Stimulated activated CD8-positive, alpha-beta memory T cell treated with anti-CD3 and anti-CD28 coated beads, Interleukin-7, amount 100 ng/mL, for 48 hours (primary cell): ENCODE results near the gene EXOC6B.
"Not testable (repeated sequence)": the region's sequence is repeated elsewhere in the genome, so short reads cannot be mapped to it uniquely, and the experiment has no call there.

Source experiments
- DNase-seq, 2 donors: peaks; one replicate each; pipeline ENCODE4 v3.0.0-alpha.2; 2020; ENCODE audit warnings: low read depth in 1 of 2; ENCODE audit errors: extremely low read depth in 1 of 2

Gene EXOC6B

DNA sequence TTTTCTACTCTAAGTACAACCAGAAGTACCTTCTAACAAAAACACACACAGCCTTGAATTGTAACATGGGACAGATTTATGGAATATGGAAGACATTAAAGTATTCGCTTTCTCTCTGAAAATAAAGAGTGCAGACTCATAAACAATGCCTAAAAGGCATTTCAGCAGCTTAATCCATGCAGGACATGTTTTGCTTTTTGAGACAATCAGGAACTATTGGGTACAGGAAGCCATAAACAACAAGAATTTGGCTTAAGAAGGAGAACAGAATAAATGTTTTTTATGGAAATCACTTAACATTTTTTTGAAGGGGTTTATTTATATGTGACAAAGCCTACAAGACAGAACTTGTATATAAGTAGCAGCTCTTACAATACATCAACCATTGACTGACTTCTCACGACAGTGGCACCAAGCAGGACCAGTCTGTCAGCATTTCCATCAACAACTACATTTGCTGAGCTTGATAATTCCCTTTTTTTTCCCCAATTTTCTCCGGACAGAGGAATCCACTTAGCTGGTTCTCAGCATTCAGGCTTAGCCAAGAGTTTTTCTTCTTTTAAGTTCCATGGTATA, 140.1 kb downstream of the EXOC6B start:
- no peak for DNase-seq

DNA sequence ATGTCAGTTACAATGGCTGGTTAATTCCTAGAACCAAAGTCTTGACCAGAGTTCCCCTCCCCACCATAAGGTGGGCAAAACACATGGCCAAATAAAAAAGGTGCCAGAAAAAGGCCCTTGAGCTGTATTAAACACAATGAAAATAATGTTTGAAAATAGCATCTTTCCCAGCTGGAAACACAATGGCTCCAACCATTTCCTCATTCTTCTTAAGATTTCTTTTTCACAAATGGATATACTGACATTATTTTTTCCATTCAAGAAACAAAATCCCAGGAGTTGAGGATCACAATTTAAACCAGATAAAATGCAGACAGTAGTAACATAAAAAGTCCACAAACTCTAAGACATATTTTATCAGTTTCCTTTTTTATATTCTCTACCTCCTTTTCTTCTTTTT, 143.8 kb downstream of the EXOC6B start:
- no peak for DNase-seq

DNA sequence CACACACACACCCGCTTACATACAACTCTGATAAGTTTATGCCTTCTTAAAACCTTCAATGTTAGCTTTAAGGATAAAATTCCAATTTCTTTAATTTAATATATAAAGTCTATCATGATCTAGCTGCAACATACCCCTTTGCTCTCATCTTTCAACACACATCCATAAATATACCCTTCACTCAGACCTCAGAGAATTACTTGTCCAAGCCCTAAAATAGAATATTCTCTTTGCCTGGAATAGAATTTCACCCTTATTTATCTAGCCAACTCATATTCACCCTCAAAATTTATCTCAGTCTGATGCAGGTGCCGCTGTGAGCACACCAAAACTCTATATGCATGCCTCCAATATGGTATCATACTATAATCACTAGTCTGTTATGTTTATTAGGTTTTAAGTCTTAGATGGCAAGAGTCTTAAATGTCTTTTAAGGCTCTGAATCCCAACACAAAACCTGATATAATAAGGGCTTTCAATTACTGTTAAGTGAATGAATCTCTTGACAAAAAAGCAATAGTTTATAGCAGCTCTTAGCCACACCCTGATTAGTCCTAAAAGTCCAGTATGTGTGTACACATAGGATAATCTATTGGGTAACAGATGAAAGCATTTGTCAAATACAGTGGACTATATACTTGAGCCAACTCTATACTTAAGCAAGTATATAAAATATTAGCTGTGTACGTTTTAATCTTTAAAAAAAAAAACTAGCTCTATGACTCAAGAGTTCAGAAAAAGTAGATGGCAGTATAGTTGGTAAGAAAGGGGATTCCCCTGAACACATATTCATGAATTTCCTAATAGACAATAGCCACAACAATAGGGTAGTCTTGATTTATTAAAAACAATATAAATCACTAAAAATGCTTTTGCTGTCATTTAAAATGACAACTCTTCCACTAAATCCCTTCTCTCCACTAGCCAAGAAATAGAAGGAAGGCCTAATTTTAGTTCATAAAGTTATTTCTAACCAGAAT, 144.5 kb downstream of the EXOC6B start:
- no peak for DNase-seq

DNA sequence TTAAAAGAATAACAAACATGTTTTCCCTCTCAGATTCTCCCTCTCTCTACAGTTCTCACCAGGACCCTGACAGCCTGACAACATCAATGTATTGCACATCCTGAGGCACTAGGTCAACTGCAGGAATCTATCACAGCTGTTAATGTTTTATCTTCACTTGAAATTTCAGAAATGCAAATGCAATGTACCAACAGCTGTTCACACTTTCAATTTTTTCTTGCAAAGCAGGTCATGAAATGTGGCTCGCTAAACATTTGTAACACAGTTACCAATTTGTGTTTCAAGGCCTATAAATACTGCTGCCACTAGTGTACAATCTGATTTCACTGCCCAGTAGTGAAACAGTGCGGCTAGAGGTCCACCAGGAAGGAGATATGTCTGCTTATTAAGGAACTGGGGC, 147.8 kb downstream of the EXOC6B start:
- no peak for DNase-seq

DNA sequence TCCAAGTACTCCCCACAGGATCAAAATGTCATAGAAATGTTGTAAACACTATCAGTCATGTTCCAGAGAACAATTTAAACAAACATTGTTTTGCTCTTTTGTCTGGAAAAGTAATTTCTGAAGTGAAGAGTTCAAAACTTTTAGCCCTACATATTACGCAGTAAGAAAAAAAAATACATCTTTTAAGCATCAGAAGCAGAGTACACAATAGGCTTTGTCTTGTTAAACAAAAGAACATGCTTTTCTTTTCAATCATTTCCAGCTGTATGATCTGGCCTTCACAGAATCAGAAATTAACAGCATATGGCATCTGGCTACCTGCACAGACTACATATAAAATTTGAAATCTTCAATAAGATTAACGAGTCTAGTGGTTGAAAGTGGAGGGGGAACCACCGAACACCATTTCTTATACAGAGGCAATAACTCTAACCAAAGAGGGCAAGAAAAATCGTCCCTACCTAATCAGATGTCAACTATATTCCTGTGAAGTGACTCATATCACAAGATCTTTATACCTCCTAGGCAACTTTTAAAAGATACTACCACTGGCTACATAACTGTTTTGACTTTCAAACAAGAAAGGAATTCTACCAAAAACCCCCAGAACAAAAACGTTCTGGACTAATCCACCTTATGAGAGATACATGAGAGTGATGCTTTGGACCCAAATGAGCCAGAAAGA, 149.3 kb downstream of the EXOC6B start:
- DNase-seq = no peak

DNA sequence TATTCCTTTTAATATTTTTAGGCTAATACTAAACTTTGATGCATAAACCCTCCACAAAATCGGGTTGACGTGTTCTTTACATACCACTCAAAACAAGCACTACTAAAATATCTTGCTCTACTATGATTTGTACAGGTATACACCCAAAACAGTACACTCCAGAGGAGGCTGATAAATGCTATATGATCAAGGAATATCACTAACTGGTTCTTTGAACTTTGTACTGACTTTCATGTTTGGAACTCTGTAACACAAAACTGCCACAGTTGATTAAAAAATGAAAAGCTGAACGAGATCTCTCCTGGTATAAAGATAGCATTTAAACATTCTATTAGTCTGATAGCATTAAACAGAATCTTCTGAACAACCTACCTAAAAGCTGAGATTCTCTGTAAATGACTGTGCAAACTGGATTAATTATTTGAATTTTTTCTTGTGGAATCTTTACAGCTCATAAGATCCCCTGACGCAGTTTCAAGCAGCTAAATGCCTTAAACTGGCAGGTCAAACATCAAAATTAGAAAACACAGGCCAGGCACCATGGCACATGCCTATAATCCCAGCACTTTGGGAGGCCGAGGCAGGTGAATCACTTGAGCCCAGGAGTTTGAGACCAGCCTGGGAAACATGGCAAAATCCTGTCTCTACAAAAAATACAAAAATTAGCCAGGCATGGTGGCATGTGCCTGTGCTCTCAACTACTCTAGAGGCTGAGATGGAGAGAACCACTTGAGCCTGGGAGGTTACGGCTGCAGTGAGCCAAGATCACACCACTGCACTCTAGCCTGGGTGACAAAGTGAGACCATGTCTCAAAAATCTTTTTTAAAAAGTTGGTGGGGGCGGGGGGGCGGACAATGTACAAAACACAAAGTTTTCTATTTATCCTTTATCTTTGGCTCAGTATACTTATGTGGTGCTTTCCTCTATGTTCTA, 150.6 kb downstream of the EXOC6B start:
- no peak for DNase-seq

DNA sequence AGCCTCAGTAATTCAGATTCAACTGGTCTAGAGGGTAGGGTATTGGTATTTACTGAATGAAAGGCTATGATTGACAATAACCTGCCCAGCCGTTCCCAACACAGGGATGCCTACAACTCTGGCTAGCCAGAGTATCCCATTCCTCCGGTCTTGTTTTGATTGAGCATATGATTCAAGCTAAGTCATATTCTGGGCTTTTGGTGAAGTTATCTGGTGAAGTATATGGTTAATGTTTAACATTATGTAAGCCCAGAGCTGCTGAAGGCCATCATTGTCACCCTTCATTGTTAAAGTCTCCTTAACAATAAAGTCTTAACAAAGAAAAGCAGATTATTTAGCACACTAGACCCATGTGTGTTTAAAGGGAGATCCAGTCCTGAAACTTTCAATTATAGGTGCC, 152.6 kb downstream of the EXOC6B start:
- DNase-seq = no peak

DNA sequence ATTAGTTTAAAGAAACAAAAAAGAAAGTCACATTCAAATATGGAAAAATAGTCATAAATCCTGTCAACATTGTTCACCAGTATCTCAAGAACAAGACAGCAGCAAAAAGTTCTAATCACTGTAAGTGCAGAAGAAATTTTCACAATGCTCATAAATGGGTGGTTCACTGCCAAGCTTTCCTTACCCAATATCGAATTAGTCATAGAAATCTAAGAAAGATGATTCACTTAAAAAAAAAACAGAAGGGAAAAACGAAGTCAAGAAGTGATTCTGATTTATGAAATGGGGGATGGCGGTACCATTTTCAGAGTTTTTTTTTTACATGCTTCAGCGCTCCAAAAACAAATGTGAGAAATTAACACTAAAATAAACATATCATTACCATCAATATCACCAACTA, 156.7 kb downstream of the EXOC6B start:
- DNase-seq = no peak

DNA sequence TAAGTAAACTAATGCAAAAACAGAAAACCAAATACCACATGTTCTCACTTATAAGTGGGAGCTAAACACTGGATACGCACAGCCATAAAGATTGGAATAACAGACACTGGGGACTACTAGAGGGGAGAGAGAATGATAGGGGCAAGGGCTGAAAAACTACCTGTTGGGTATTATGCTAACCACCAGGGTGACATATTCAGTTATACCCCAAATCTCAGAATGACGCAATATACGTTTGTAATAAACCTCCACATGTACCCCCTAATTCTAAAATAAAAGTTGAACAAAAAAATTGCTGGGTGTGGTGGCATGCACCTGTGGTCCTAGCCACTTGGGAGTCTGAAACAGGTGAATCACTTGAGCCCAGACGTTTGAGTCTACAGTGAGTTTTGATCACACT, 157.2 kb downstream of the EXOC6B start:
- DNase-seq = no peak

DNA sequence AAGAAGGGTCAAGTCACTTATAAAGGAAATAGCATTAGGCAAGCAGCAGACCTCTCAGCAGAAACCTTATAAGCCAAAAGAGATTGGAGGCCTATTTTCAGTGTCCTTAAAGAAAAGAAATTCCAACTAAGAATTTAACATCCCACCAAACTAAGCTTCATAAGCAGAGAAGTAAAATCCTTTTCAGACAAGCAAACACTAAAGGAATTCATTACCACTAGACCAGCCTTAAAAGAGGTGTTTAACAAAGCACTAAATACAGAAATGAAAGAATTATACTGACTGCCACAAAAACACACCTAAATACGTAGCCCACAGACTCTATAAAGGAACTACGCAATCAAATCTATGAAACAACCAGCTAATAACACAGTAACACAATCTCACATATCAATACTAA, 160.4 kb downstream of the EXOC6B start:
- no peak for DNase-seq

DNA sequence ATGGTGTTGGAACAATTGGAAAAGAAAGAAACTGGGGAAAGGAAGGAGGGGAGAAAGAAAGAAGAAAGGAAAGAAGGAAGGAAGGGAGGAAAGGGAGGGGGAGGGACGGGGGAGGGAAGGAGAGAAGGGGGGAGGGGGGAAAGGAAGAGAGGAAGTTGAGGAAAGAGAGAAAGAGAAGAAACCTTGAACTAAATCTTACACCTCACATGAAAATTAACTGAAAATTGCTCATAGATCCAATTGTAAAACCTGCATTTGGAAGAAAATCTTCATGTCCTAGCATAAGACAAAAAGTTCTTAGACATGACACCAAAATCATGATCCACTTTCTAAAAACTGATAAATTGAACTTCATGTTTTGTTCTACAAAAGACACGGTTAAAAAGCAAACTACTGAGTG, 163.8 kb downstream of the EXOC6B start:
- no peak for DNase-seq

DNA sequence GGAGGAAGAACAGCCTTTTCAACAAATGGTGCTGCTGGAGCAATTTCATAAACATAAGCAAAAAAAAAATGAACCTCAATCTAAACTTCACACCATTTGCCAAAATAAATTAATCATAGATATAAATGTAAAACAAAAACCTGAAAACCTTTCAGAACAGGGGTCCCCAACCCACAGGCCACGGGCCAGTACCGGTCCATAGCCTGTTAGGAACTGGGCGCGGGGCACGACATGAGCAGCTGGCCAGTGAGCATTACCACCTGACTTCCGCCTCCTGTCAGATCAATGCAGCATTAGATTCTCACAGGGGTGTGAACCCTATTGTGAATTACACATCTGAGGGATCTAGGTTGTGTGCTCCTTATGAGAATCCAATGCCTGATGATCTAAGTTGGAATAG, 176.0 kb downstream of the EXOC6B start:
- no peak for DNase-seq

DNA sequence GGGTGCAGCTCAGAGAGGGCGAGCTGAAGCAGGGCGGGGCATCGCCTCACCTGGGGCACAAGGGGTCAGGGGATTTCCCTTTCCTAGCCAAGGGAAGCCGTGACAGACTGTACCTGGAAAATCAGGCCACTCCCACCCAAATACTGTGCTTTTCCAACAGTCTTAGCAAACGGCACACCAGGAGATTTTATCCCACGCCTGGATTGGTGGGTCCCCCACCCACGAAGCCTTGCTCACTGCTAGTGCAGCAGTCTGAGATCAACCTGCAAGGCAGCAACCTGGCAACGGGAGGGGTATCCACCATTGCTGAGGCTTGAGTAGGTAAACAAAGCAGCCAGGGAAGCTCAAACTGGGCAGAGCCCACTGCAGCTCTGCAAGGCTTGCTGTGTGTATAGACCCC, 184.6 kb downstream of the EXOC6B start:
- DNase-seq = not testable (repeated sequence)

DNA sequence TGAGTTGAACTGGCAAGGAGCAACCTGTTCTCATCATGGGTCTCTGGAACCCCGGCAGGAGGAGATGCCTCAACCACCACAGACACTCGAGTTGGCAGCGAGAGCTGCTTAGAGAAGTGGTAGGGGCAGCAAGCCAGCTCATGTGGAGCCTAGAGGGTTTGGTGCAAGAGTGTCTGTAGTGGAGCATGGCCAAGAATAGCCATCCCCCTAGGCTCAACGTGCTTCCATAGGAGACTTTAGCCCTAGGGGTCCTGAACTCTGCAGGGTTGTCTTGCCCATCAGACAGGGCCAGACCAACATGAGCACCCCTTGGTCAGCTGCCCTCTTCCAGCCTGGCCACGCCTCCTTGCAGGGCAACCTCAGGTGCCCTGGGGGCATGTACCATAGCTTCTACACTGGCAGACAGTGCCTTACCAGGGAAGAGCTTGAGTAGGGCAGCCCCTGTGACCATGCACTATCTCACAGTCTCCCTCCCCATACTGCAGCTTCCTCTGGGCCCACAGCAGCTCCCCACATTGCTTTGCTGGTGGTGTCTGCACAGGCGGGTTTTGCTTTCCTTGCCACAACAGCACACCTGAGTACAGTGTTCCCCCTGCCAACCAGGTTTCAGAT, 187.1 kb downstream of the EXOC6B start:
- no peak for DNase-seq

DNA sequence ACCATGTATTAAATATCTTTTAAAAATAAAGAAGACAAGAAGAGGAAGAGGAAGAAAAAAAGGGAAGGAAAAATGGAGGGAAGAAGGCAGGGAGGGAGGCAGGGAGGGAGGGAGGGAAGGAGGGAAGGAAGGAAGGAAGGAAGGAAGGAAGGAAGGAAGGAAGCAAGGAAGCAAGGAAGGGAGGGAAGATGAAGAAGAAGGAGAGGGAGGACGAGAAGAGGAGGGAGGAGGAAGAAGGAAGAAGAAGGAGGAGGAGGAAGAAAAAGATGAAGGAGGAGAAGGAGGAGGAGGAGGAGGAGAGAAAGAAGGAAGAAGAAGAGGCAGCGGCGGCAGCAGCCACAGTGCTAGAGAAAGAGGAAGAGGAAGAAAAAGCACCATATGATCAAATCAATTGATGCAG, 189.6 kb downstream of the EXOC6B start:
- DNase-seq = no peak

DNA sequence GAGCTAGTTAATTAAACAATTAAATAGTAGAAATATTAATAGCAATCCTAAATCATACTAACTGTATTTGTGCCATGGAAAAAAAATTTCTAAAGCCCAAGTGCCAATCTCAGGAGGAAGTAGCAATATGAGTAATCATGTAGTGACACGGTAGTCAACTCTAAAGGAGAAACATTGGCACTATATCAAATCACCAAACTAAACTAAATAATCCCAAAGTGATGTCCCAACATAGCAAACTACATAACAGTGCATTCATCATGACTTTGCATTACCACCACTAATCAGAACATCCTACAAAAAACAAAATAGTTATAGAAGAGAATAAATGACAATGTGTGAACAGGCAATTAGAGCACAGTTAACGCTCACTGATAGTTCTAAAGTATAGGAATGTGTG, 195.1 kb downstream of the EXOC6B start:
- DNase-seq = no peak

DNA sequence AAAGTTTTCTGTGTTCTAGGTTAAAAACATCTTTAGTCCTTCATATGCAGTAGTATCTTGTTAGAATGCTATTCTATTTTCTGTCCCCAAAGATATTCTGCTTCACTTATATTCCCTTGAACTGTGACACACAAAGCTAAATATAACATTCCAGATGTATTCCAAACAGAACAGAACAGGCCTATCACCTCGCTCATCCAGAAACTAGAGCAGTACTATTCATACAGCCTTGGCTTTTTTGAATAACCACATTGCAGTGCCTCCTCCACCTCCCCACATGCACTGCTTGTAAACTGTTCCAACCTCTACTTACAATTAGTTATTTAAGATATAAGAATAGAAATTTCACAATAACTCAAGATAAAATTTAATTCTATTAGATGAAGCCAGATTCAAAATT, 196.8 kb downstream of the EXOC6B start:
- DNase-seq = no peak

DNA sequence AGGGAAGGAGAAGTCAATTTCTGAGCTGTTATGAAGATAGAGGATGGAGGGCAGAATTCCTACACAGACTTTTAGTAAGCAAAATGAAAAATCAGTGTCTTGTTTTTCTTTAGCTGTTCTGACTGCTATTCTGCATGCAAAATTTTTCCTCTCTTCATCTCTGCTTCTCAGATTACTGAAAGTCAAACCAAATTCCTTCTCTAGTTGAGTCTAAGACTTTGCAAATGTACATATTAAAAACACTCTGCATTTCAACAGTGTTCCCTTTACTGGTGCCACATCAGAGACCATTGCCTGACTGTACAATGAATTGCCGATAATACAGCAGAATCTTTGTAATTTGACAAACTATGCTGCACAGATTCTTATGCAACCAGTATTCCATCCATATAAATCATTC, 198.8 kb downstream of the EXOC6B start:
- no peak for DNase-seq

DNA sequence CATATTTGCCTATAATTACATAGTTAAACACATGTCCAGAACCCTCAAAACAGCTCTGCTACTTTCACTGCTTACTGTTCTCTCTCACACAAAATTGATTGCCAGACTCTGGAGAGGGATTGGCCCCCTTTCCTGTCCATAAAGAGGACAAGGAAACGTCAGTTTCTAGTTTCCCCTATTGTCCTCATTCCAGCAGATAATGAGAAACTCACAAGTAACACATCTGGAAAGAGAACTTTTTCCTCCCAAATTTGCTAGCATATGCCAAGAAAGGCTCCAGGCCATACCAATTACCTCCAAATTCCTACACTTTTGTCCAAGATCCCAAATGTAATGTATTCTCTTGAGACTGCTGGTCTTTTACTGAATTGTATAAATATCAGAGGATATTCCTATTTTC, 200.5 kb downstream of the EXOC6B start:
- DNase-seq = no peak

DNA sequence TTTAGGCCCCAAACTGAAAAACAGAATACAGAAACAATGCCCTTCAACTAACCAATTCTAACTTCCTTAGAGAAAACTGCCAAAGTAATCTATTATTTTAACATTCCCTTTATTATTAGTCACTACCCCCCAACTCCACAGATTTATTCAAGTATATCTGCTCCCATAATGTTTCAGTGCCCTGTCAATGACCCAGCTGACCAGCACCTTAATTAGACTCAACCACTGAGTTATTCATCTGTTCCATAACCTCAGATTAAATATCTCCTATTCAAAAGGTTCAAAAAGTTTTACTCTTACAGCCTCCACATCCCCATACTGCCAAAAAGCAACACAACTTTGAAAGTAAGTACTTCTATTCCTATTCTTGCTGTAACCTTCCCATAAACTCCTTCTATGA, 202.4 kb downstream of the EXOC6B start:
- DNase-seq = no peak
